ENCODE results near the gene LRRC4C.

GRCh38 chr11:41081756-41082285 lies 377.6 kb downstream of the LRRC4C start:
- TF ChIP-seq REST (IDR thresholded peaks at IDR 0.05; ENCODE audit: insufficient read depth in 1 of 2, low read depth in 2 of 2, low read length in 1 of 2) (no peak), CTCF (IDR thresholded peaks at IDR 0.05) (no peak), TCF7L2 (IDR thresholded peaks at IDR 0.05; ENCODE audit: low read depth, low read length) (no peak), SIN3A (IDR thresholded peaks at IDR 0.05; ENCODE audit: borderline replicate concordance, insufficient read depth, low read depth, low read length) (no peak)

All from Panc1 (cell line).